K562 treated with DMSO at 1 percent for 48 hours (cell line): Measurements from ENCODE around the gene TRMT10A. TPM values are rescaled to one million over a fixed set of nuclear protein-coding genes. Genes with fewer than 3 reads are reported as not detected.

ENCODE experiments used
- total RNA-seq: library from RNA; unstranded; fragments of 300-600 nt; gene quantifications from 2 replicates; pipeline ENCODE4 v1.2.3, GENCODE V29; 2022; ENCODE audit warnings: low replicate concordance; ENCODE audit errors: extremely low read depth

TRMT10A gene, protein sequence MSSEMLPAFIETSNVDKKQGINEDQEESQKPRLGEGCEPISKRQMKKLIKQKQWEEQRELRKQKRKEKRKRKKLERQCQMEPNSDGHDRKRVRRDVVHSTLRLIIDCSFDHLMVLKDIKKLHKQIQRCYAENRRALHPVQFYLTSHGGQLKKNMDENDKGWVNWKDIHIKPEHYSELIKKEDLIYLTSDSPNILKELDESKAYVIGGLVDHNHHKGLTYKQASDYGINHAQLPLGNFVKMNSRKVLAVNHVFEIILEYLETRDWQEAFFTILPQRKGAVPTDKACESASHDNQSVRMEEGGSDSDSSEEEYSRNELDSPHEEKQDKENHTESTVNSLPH
- not detected in 2 replicates for total RNA-seq

DNA sequence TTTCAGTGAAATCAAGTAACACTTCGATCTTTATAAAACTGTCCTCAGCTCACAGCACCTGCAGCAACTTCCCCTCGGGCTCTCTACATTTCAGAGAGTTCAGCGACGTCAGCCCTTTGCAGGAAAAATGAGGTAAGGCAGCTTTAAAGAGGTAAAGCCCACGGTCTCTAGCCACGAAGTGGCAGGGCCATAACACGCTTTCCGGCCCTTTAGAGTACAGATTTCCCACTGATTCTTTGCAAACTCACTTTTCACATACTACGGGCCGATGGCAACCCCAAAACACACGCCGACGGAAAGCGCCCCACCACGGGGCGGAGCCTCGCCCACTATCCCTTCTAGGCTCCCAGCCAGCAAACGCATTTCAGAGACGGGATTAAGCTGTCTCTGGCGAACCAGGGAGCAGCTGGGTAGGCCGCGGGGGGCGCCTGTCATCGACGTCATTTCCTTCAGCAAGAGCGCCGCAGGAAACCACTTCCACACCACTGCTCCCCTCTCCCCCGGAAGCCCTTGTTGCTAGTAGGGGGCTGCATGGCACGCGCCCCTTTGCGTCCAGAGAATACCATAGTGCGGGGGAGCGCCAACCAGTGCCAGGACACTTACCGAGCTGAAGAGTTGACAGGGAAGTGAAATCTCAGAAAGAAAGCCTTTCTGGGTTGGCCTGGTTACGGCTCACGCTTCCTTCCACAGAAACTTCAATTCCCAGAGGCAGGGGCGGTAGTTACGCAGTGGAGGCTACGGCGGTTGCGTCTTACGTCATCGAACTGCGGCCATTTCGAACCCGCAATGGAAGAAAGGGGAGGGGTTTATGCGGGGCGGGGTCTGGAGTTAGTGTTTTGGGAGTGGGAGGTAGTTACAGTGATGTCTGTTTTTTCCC is at the start of gene TRMT10A:
TSS of gene TRMT10A (minus strand) at position 730 of the 877 bp plus-strand sequence. CDS start 4,701 bp downstream, outside the sequence.

DNA sequence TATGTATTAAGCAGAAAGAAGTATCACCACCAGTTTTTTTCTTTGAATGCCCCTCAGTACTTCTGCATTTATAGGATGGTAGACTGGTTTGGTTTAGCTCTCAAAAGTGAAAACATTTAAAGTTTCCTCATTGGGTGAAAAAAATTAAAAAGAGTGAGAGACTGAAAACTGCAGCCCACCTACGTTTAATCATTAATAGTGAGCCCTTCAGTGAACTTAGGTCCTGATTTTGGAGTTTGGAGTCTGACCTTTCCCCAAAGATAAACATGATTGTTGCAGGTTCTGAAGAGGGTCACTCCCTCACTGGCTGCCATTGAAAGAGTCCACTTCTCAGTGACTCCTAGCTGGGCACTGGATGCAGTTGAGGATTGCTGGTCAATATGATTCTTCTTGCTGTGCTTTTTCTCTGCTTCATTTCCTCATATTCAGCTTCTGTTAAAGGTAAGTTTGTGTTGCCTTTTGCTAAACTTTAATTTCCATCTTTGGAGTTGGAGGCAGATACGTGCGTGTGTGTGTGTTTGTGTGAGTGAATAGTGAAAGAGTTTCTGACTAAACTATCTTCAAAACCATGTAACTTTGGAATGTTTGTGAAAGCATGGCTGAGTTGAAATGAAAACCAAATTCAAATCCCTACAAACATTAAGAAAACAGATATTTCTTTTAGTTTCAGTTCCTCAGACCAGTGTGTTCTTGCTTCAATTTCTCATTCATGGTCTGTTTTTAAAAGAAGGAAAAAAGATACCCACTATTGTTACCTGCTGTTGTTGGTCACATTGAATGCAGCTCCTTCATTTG is 10.9 kb upstream of the TRMT10A start, which contains the start of gene MTTP:
TSS of gene MTTP (plus strand) at position 295 of the 795 bp plus-strand sequence. CDS start at position 381, 86 bp downstream.

DNA sequence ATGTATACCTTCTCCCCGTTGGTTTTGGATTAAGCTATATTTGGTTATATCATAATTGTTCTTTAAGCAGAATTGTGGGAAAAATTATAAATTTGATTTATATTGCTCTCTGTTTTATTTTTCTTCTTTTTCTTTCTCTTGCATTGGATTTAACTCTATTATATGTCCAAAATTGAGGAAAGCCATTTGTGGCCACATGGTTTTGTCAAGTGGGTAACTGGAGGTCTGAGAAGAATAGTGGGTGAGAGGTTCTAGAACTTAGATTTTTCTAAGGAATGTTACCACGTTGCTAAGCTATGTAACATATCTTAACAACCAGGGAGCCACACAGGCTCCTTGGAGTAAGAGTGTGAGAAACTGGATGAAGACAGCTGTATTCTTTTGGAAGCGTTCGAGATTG is 53.1 kb downstream of the TRMT10A start, which contains the start of gene C4orf17:
TSS of gene C4orf17 (plus strand) at position 301 of the 400 bp plus-strand sequence. CDS start 2,061 bp downstream, outside the sequence.

Other genes with a start within 250 kb of the TRMT10A start
- gene ADH1B, start 242.6 kb downstream of the TRMT10A start, total RNA-seq: not detected in 2 replicates
- not detected in 2 replicates for gene ADH1C, start 211.3 kb downstream of the TRMT10A start, total RNA-seq
- not detected in 2 replicates for gene ADH7, start 128.7 kb downstream of the TRMT10A start, total RNA-seq
- not detected in 2 replicates for gene C4orf17, start 53.0 kb downstream of the TRMT10A start, total RNA-seq
- gene MTTP, start 10.8 kb upstream of the TRMT10A start, total RNA-seq: not detected in 2 replicates
- not detected in 2 replicates for gene C4orf54, start 93.8 kb upstream of the TRMT10A start, total RNA-seq